Neural progenitor cell (in vitro differentiated cells): Measurements from ENCODE around the gene PRIMA1. TPM values are rescaled to one million over a fixed set of nuclear protein-coding genes. Genes with fewer than 3 reads are reported as not detected.

Experiments
- DNase-seq: peaks from one replicate; pipeline ENCODE4 v3.0.0-alpha.2; 2016; ENCODE audit warnings: low spot score
- H2AFZ ChIP-seq: fragments of 200-600 bp; sonication (generic); replicated peaks from 2 replicates; pipeline ENCODE4 v1.6.1; 2016; ENCODE audit warnings: antibody characterized with exemption
- H3F3A ChIP-seq: fragments of 200-600 bp; sonication (generic); 2 replicates; pipeline ENCODE4 v1.6.1; 2016; ENCODE audit warnings: antibody characterized with exemption, low read depth
- H3K27ac ChIP-seq: fragments of 200-600 bp; sonication (generic); 2 replicates; pipeline ENCODE4 v1.5.1; 2016; ENCODE audit warnings: mild to moderate bottlenecking
- H3K27me3 ChIP-seq: fragments of 200-600 bp; sonication (generic); 2 replicates; pipeline ENCODE4 v1.6.1; 2016; ENCODE audit warnings: mild to moderate bottlenecking, moderate library complexity
- H3K36me3 ChIP-seq: fragments of 200-600 bp; sonication (generic); 2 replicates; pipeline ENCODE4 v1.5.1; 2016
- H3K4me1 ChIP-seq: fragments of 200-600 bp; sonication (generic); 2 replicates; pipeline ENCODE4 v1.6.1; 2016; ENCODE audit warnings: mixed run types
- H3K4me2 ChIP-seq: fragments of 200-600 bp; sonication (generic); 2 replicates; pipeline ENCODE4 v1.6.1; 2016
- H3K4me3 ChIP-seq: fragments of 200-600 bp; sonication (generic); 2 replicates; pipeline ENCODE4 v1.5.1; 2016
- H3K79me2 ChIP-seq: fragments of 200-600 bp; sonication (generic); 2 replicates; pipeline ENCODE4 v1.6.1; 2016; ENCODE audit warnings: low read depth
- H3K9ac ChIP-seq: fragments of 200-600 bp; sonication (generic); 2 replicates; pipeline ENCODE4 v1.6.1; 2016
- H3K9me3 ChIP-seq: fragments of 200-600 bp; sonication (generic); 2 replicates; pipeline ENCODE4 v1.5.1; 2016; ENCODE audit warnings: low read depth
- H4K20me1 ChIP-seq: fragments of 200-600 bp; sonication (generic); 2 replicates; pipeline ENCODE4 v1.6.1; 2016; ENCODE audit warnings: low read depth
- H3K27ac Mint-ChIP-seq: 3 replicates; pipeline ENCODE4 v1.8.0; 2021; ENCODE audit warnings: mixed read lengths
- H3K27me3 Mint-ChIP-seq: 2 replicates; pipeline ENCODE4 v1.8.0; 2022; ENCODE audit warnings: low read depth, mild to moderate bottlenecking, inconsistent platforms, moderate library complexity, mixed read lengths; ENCODE audit not compliant: insufficient read depth
- H3K36me3 Mint-ChIP-seq: 3 replicates; pipeline ENCODE4 v1.8.0; 2021; ENCODE audit warnings: mixed read lengths
- H3K4me1 Mint-ChIP-seq: 3 replicates; pipeline ENCODE4 v1.8.0; 2021; ENCODE audit warnings: mixed read lengths
- H3K4me3 Mint-ChIP-seq: 3 replicates; pipeline ENCODE4 v1.8.0; 2021; ENCODE audit warnings: mild to moderate bottlenecking, moderate library complexity, mixed read lengths
- H3K9me3 Mint-ChIP-seq: 3 replicates; pipeline ENCODE4 v1.8.0; 2020; ENCODE audit warnings: mixed read lengths
- CTCF ChIP-seq: fragments of 200-600 bp; sonication (generic); IDR thresholded peaks from 2 replicates; pipeline ENCODE4 v1.5.1; 2017; ENCODE audit warnings: antibody characterized with exemption, mild to moderate bottlenecking
- EZH2 ChIP-seq: fragments of 200-600 bp; sonication (generic); IDR thresholded peaks from 2 replicates; pipeline ENCODE4 v1.6.1; 2017; ENCODE audit warnings: antibody characterized with exemption, mild to moderate bottlenecking, moderate library complexity
- EZH2phosphoT487 ChIP-seq: fragments of 200-600 bp; sonication (generic); IDR thresholded peaks from 2 replicates; pipeline ENCODE4 v1.6.1; 2017; ENCODE audit warnings: antibody characterized with exemption
- total RNA-seq: library from RNA; depleted of rRNA; stranded (reverse); fragments of >200 nt; gene quantifications from 2 replicates; pipeline ENCODE4 v1.2.3, GENCODE V29; 2015; ENCODE audit warnings: low replicate concordance

Gene PRIMA1
- total RNA-seq, 1 donor from 2014 or later, result 2.8 TPM

DNA sequence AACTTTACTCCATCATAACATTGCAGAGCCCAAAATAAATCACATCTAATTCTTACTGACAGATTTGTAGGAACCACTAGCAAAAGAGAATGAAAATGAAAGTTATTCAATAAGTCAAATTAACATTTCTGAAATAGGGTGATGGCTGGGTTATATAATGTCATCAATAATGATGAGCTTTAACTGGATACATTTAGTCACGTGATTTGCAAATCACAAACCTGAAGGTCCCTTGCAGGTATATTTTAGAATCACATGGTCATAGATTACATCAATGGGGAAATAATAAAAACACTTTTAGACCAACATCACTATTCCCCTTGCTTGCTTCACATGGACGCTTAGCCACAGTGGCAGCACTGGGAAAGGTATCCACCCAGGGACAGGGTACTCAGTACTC lies 86.7 kb downstream of the PRIMA1 start:
- Mint-ChIP-seq H3K9me3 (peaks cover 10% of the 10 kb centered on the region), H3K4me1 (no peaks in the 10 kb centered on the region), H3K4me3 (no peak overlapping the region), H3K36me3 (peaks cover 4% of the 10 kb centered on the region), H3K27me3 (peaks cover 5% of the 10 kb centered on the region), H3K27ac (no peak overlapping the region)
- H3K4me1 ChIP-seq, result no peaks in the 10 kb centered on the region
- H3F3A ChIP-seq, result no peaks in the 10 kb centered on the region
- H3K27ac ChIP-seq, result no peak overlapping the region
- no peak overlapping the region for H3K9ac ChIP-seq
- H3K36me3 ChIP-seq, result no peaks in the 10 kb centered on the region
- DNase-seq, result no peak
- peaks cover 13% of the 10 kb centered on the region for H3K9me3 ChIP-seq
- H3K27me3 ChIP-seq, result no peaks in the 10 kb centered on the region
- H4K20me1 ChIP-seq, result no peaks in the 10 kb centered on the region
- no peaks in the 10 kb centered on the region for H3K79me2 ChIP-seq
- TF ChIP-seq EZH2 (no peak), CTCF (no peak), EZH2phosphoT487 (no peak)
- H3K4me2 ChIP-seq, result no peak overlapping the region
- no peak overlapping the region for H2AFZ ChIP-seq
- no peak overlapping the region for H3K4me3 ChIP-seq

DNA sequence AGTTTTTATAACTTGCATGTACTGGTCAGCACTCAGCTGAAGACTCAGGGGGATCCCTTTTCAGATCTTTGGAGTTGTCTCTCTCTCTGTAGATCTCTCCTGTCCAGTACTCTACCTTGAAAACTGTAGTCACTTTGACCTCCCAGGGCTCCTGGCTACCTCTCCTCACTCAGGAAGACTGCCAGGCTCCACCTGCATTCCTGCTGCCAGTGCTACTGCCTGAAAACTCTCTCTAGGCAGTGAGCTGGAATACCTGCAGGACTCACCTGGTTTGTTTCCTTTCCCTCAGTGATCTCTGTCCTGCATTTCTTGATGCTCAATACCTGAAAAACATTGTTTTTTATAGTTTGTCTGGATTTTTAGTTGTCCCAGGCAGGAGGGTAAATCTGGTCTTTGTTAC lies 87.4 kb downstream of the PRIMA1 start:
- Mint-ChIP-seq H3K9me3 (peaks cover 13% of the 10 kb centered on the region), H3K4me1 (no peaks in the 10 kb centered on the region), H3K36me3 (peaks cover 6% of the 10 kb centered on the region), H3K27me3 (peaks cover 6% of the 10 kb centered on the region), H3K27ac (no peak overlapping the region), H3K4me3 (no peak overlapping the region)
- no peak overlapping the region for H3K4me3 ChIP-seq
- H3K79me2 ChIP-seq, result no peaks in the 10 kb centered on the region
- no peak overlapping the region for H3K9ac ChIP-seq
- no peak overlapping the region for H3K4me2 ChIP-seq
- no peaks in the 10 kb centered on the region for H3F3A ChIP-seq
- TF ChIP-seq EZH2phosphoT487, result no peak
- H3K27me3 ChIP-seq, result no peaks in the 10 kb centered on the region
- peaks cover 13% of the 10 kb centered on the region for H3K9me3 ChIP-seq
- no peak overlapping the region for H3K27ac ChIP-seq
- no peaks in the 10 kb centered on the region for H4K20me1 ChIP-seq
- no peak for DNase-seq
- H3K4me1 ChIP-seq, result no peaks in the 10 kb centered on the region
- no peak overlapping the region for H2AFZ ChIP-seq
- H3K36me3 ChIP-seq, result peaks cover 4% of the 10 kb centered on the region

- no peak overlapping the region for H2AFZ ChIP-seq
- H3K27me3 ChIP-seq, result no peaks in the 10 kb centered on the region
- peaks cover 7% of the 10 kb centered on the region for H3K9me3 ChIP-seq
- no peaks in the 10 kb centered on the region for H3K79me2 ChIP-seq
- no peak overlapping the region for H3K9ac ChIP-seq
- peak overlapping the region; percentile 17 for H3K4me3 ChIP-seq
- Mint-ChIP-seq H3K27ac (peak overlapping the region; percentile 94), H3K4me1 (peaks cover 34% of the 10 kb centered on the region), H3K27me3 (peaks cover 14% of the 10 kb centered on the region), H3K36me3 (peaks cover 7% of the 10 kb centered on the region), H3K4me3 (no peak overlapping the region), H3K9me3 (peaks cover 11% of the 10 kb centered on the region)
- peak overlapping the region; percentile 68 for H3K4me2 ChIP-seq
- peak overlapping the region; percentile 81 for H3K27ac ChIP-seq
- H3K36me3 ChIP-seq, result peaks cover 4% of the 10 kb centered on the region
- TF ChIP-seq CTCF, result peak; percentile 10
- no peak for TF ChIP-seq EZH2
- H4K20me1 ChIP-seq, result no peaks in the 10 kb centered on the region
- peak; percentile 81 for DNase-seq
- peaks cover 56% of the 10 kb centered on the region for H3F3A ChIP-seq
- peaks cover 56% of the 10 kb centered on the region for H3K4me1 ChIP-seq
These were observed 94.4 kb downstream of the PRIMA1 start for GRCh38 chr14:93693914-93694313.

DNA sequence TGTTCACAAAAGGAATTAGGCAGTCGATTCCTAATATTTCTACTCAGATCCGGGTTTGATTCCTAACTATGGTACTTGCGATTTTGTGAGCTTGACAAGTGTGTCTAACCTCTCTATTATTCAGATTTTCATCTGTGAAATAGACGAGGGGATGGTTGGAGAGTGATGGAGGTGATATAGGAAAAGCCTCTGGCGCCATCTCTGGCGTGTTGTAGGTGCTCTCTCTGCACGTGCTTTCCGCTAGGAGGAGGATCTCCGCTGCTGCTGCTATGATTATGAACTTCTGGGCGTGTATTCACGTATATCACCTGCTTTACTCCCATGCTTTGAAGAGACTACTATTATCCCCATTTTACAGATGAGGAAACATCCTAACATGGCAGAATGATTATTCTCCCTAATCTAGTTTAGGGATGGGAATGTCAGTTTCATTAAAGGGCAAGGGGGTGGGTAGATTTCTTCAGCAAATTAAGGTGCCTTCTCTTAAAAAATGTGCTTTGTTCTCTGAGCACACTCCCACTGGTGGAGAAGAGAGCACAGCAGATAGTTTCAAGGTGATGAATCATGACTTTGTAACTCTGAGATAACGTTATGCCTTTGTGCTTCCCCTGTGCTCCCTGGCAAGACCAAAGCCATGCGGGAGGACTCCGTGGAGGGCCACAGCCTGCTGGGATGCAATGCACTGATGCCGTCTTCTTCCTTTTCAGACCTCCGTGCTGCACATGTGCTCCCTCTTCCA lies 97.1 kb downstream of the PRIMA1 start:
- H3K4me3 Mint-ChIP-seq, result no peak overlapping the region
- H3K4me1 ChIP-seq, result peaks cover 81% of the 10 kb centered on the region
- no peaks in the 10 kb centered on the region for H3K27me3 ChIP-seq
- no peak overlapping the region for H3K27ac ChIP-seq
- no peak overlapping the region for H3K4me2 ChIP-seq
- H3K9me3 Mint-ChIP-seq, result peaks cover 6% of the 10 kb centered on the region
- H3K9me3 ChIP-seq, result no peaks in the 10 kb centered on the region
- H3K4me1 Mint-ChIP-seq, result peaks cover 59% of the 10 kb centered on the region
- peaks cover 3% of the 10 kb centered on the region for H3K36me3 Mint-ChIP-seq
- H3K9ac ChIP-seq, result no peak overlapping the region
- H3K27ac Mint-ChIP-seq, result no peak overlapping the region
- H3K4me3 ChIP-seq, result no peak overlapping the region
- peaks cover 15% of the 10 kb centered on the region for H3K27me3 Mint-ChIP-seq
- no peaks in the 10 kb centered on the region for H3K79me2 ChIP-seq
- H3K36me3 ChIP-seq, result peaks cover 2% of the 10 kb centered on the region
- TF ChIP-seq CTCF (peak; percentile 40), EZH2 (no peak), EZH2phosphoT487 (no peak)
- no peak overlapping the region for H2AFZ ChIP-seq
- H3F3A ChIP-seq, result peaks cover 83% of the 10 kb centered on the region
- DNase-seq, result no peak
- no peaks in the 10 kb centered on the region for H4K20me1 ChIP-seq
